Measurements from ENCODE around the gene HTR7.
"Not testable (repeated sequence)": the region's sequence is repeated elsewhere in the genome, so short reads cannot be mapped to it uniquely, and the experiment has no call there.

Gene HTR7

GRCh38 chr10:90857635-90858460, at the start of gene HTR7:
HTR7 (minus strand) TSS chr10:90858039; CDS start chr10:90857671, 368 bp downstream.
- DNase-seq: peak; percentile 65 to 72

DNA sequence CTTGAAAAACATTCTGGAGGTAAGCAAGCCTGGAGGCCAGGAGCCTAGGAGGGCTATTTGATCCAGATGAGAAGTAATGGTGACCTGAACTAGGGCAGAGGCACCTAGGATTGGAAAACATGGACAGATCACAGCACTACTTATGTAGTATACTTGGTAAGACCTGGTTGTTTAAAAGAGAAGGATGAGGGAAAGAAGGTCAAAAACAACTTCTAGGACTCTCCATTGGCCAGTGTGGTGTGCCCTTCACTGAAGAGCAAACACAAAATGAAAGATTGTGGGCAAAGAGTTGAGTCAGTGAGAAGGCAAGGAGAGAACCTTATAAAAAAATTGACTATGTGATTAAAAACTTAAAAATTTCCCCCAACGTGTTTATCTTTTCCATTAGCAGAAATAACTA, 48.8 kb upstream of the HTR7 start:
- DNase-seq: no peak

GRCh38 chr10:90905925-90906324, 48.1 kb upstream of the HTR7 start:
- no peak for DNase-seq

GRCh38 chr10:90896916-90897315, 39.1 kb upstream of the HTR7 start:
- DNase-seq: not testable (repeated sequence)

DNA sequence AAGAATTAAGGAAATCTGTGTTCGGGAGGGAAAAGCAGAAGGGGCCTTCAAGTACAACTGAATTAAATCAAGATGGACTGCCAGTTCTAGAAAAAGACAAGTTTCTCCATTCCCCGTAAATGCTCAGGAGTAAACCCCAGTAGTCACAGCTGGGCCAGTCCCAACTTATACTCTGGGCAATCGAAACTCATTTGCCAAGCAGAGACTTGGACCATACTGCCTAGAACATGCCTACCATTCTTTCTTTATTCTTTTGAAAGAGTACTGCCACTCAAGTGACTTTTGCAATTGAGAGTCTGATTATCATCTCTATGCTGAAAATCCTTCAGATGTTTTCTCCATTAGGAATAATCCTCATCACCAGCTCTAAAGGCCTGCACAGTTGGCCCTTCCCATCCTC, 35.4 kb upstream of the HTR7 start:
- no peak for DNase-seq

DNA sequence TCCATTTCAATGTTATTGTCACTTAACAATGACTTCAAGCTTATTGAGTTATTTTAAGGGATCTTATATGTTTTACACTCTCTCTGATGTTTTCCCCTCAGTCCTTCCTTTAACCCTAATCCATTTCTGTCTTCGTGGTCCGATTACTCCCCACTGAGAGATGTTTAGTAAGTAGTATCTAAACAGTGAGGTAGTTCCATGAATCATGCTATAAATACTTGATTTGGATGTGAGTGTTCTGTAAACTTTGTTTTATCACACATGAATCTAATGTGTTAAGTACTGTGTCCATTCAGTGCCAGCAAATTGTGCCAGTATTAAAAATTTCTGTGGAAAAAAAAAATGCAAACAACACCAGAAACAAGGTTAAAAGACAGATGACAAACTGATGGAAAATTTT, 32.5 kb upstream of the HTR7 start:
- DNase-seq: no peak

- no peak for DNase-seq
Observed at GRCh38 chr10:90889636-90890035, 31.8 kb upstream of the HTR7 start.

GRCh38 chr10:90888387-90888786, 30.5 kb upstream of the HTR7 start:
- no peak for DNase-seq

DNA sequence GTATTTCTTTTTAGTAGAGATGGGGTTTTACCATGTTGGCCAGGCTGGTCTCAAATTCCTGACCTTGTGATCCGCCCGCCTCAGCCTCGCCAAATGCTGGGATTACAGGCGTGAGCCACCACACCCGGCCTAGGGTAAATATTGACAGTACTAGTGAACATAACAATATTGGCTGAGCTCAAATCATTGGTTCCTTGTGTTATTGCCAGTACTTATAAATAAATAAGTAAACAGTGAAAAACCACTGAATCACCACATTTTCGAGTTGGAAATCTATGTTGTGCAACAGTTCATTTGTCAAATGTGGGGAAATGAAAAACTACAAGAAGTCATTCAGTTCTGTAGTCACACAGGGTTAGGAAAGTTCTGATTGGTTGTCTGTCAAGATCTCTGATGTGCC, 29.7 kb upstream of the HTR7 start:
- DNase-seq: no peak

- DNase-seq: no peak
Observed at GRCh38 chr10:90885176-90885575, 27.3 kb upstream of the HTR7 start.

GRCh38 chr10:90884431-90884830, 26.6 kb upstream of the HTR7 start:
- no peak for DNase-seq

DNA sequence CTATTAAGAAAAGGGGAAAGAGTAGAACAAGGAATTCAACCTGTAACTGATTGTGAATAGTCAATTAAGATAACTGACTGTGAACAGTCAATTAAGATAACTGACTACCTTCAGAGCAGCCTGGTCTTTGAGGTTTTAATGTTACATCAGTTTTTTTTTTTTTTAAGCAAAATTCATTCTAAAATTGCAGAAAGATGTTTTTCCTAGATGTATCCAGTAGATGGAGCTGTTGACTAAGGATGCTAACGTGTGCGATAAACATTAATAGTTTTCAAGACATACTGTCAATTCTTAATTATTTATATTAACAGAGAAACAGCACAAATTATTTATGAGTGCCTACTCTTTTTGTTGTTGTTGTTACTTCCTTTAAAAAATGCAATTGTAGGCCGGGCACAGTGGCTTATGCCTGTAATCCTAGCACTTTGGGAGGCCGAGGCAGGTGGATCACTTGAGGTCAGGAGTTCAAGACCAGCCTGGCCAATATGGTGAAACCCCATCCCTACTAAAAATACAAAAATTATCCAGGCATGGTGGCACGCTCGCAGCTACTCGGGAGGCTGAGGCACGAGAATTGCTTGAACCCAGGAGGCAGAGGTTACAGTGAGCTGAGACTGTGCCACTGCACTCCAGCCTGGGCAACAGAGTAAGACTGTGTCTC, 22.4 kb upstream of the HTR7 start:
- DNase-seq: not testable (repeated sequence)

DNA sequence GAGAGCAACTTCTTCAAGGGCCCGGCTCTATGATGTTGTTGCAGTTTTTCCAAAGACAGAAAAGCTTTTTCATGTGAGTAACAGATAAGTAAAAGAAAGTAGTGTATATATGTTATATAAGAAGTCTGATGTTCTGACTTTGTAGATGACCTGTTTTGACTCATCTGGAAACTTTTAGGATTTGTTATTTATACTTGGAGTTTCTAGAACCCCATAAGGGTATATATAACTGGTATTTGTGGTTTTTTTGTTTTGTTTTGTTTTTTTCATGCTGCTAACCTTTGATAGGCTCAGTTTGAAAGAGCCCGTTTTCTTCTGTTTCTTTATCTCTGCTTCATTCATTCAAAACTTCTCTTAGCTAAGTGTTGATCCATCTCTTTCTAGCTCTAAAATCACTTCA, 21.2 kb upstream of the HTR7 start:
- no peak for DNase-seq

- DNase-seq: peak in 1 of 2 experiments; percentile 49
Observed at GRCh38 chr10:90872648-90873020, 14.8 kb upstream of the HTR7 start.

- DNase-seq: peak; percentile 88 to 89
Observed at GRCh38 chr10:90871766-90872647, 14.2 kb upstream of the HTR7 start, which contains the start of gene RPP30. RPP30 (plus strand) TSS chr10:90871974; CDS start chr10:90871987, 13 bp downstream.

DNA sequence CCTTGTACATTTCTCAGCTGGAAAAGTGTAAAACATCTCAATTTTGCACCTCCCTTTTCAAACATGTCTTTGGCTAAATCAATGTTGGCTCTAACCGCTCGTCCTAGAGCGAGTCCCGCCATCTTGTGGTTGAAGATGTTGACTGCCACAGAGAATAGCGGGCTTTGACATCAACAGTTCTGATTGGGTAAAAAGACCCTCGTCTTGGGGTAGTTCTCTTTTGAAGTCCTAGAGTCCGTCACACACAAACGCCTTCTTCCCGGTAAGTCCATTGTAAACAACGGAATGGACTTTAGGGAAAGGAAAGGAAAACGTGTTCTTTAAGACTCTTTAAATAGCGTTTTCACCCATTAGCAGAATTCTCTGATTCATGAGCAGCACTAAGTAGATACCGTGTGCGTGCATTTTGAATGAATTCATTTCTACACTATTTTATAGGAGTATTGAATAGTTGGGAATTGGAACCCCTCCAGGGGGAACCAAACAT, 13.5 kb upstream of the HTR7 start:
- DNase-seq: peak; percentile 45 to 52

- DNase-seq: no peak
Observed at GRCh38 chr10:90866050-90866598, 8.3 kb upstream of the HTR7 start.

DNA sequence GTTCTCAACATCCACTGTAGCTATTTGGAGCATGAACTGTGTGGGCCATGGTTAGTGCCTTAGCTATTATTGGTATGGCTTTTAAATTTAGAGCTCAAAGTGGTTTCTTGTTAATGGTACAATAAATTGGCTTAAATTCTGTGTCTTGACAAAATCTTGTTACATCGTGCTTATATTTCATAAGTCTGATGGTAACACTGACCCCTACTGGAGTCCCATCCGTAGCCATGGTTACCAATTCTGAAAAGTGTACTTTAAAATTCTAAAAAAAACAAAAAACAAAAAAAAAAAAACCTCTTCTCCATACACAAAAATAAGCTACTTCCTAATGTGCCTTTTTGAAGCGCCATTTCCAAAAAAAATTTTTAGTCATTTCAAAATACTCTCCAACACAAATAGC, 7.6 kb upstream of the HTR7 start:
- DNase-seq: no peak

GRCh38 chr10:90862908-90863514, 5.2 kb upstream of the HTR7 start:
- DNase-seq: no peak

GRCh38 chr10:90860790-90861189, 3.0 kb upstream of the HTR7 start:
- DNase-seq: no peak

GRCh38 chr10:90859321-90859751, 1.5 kb upstream of the HTR7 start:
- no peak for DNase-seq

DNA sequence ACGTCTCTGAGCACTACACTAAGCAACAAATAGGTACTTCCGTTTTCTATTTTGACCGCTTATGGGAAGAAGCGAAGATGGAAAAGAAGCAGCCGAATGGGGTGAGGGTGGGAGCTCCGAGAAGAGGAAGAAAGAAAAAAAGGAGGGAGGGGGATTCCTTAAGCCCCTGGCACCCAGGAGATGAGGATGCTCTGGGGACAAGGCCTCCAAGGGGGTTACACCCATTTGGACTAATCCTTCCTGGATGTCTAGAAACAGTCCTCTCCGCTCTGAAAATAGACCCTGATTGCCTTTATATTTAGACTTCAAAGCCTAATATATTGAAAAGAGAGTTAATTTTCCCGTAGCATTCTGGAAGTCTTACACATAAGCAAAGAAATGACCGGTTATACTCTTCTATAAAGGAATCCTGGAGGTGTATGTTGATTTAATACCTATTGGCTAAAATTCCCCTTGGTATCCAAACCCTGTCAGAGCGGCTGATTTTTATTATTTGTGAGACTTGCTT, 676 bp upstream of the HTR7 start:
- no peak for DNase-seq
